K562 (cell line): ENCODE measurements around the gene NOP14. TPM values are rescaled to one million over a fixed set of nuclear protein-coding genes. Genes with fewer than 3 reads are reported as not detected.

Source experiments
- ATAC-seq: fragments of 200-7000 bp; cut with Tn5 transposase; 3 replicates; pipeline ENCODE4 v1.9.1; 2020; ENCODE audit warnings: moderate library complexity
- BruUV-seq: library from RNA; stranded (reverse); fragments of 400-500 nt; replicated peaks from 2 replicates; lab custom pipeline; 2021; lab: Mats Ljungman, UMichigan
- CTCF ChIA-PET: fragments of 300-600 bp; formaldehyde crosslinking; extraction: SDS; loops from one replicate; lab custom pipeline; 2021; ENCODE audit warnings: low intra/inter-chr PET ratio; lab: Yijun Ruan, JAX
- POLR2A ChIA-PET: fragments of 300-600, 350-650 bp; sonication (Branson Sonifier 250); formaldehyde crosslinking; extraction: SDS; loops from one replicate; lab custom pipeline; 2021; ENCODE audit warnings: antibody characterized with exemption, inconsistent platforms; lab: Yijun Ruan, JAX
- DNase-seq, 4 experiments: peaks; one replicate each; pipeline versions ENCODE4 v3.0.0 to v3.0.0-alpha.2; 2011 to 2018; ENCODE audit warnings: low spot score in 3 of 4, mixed read lengths in 3 of 4; ENCODE audit errors: extremely low read depth in 1 of 4
- FAIRE-seq: peaks from 2 replicates; lab custom pipeline; 2011; peaks lifted over from hg19 to GRCh38; lab: Jason Lieb, UNC
- H2AFZ ChIP-seq: 2 replicates; pipeline ENCODE4 v1.6.0; 2011; ENCODE audit warnings: low read depth, low read length, control low read depth, inconsistent platforms
- H3K27ac ChIP-seq: fragments of 200-600 bp; 3 replicates; pipeline ENCODE4 v1.8.0; 2011; ENCODE audit warnings: low read depth, mild to moderate bottlenecking, control low read depth, inconsistent platforms, low read length, moderate library complexity, mixed read lengths; ENCODE audit errors: extremely low read depth
- H3K27me3 ChIP-seq, 2 experiments: fragments of 300-600 bp in 1 of 2; 2 replicates in 1 of 2; 3 replicates in 1 of 2; pipeline versions ENCODE4 v1.6.0 to v1.8.0; 2011; ENCODE audit warnings: inconsistent platforms in 2 of 2, low read length in 2 of 2, mild to moderate bottlenecking in 1 of 2, mixed read lengths in 1 of 2, moderate library complexity in 1 of 2; ENCODE audit not compliant: control insufficient read depth in 2 of 2, insufficient read depth in 2 of 2
- H3K36me3 ChIP-seq: fragments of 300-600 bp; 3 replicates; pipeline ENCODE4 v1.8.0; 2011; ENCODE audit warnings: mild to moderate bottlenecking, low read length, inconsistent platforms; ENCODE audit not compliant: control insufficient read depth, insufficient read depth
- H3K4me1 ChIP-seq, 2 experiments: fragments of 200-600 bp in 1 of 2; replicated peaks in 1 of 2; 2 replicates in 1 of 2; 3 replicates in 1 of 2; pipeline versions ENCODE4 v1.5.1 to v1.8.0; 2011; ENCODE audit warnings: inconsistent platforms in 2 of 2, low read length in 2 of 2, mild to moderate bottlenecking in 1 of 2, mixed read lengths in 1 of 2, moderate library complexity in 1 of 2; ENCODE audit not compliant: control insufficient read depth in 2 of 2, insufficient read depth in 2 of 2
- H3K4me2 ChIP-seq: 2 replicates; pipeline ENCODE4 v1.6.1; 2011; ENCODE audit warnings: low read length, control low read depth, inconsistent platforms, mixed read lengths; ENCODE audit not compliant: insufficient read depth
- H3K4me3 ChIP-seq: fragments of 200-600 bp; sonication (generic), shearing (Covaris generic); 2 replicates; pipeline ENCODE4 v1.5.1; 2016; ENCODE audit warnings: control low read depth, inconsistent platforms
- H3K79me2 ChIP-seq: fragments of 200-600 bp; 3 replicates; pipeline ENCODE4 v1.8.0; 2011; ENCODE audit warnings: low read length, inconsistent platforms; ENCODE audit not compliant: control insufficient read depth, insufficient read depth
- H3K9ac ChIP-seq, 2 experiments: 2 replicates each; pipeline versions ENCODE4 v1.6.0 to v1.6.1; 2011; ENCODE audit warnings: low read depth in 2 of 2, low read length in 2 of 2, control low read depth in 1 of 2, inconsistent platforms in 1 of 2, mild to moderate bottlenecking in 1 of 2, mixed read lengths in 1 of 2; ENCODE audit not compliant: insufficient read depth in 1 of 2
- H3K9me1 ChIP-seq: one replicate; pipeline ENCODE4 v1.6.0; 2011; ENCODE audit warnings: inconsistent platforms, mild to moderate bottlenecking, low read length, moderate library complexity; ENCODE audit not compliant: control insufficient read depth, insufficient read depth
- H3K9me3 ChIP-seq: replicated peaks from 2 replicates; pipeline ENCODE4 v1.5.1; 2011; ENCODE audit warnings: low read depth, low read length, inconsistent platforms; ENCODE audit not compliant: control insufficient read depth, insufficient read depth
- H4K20me1 ChIP-seq: replicated peaks from 2 replicates; pipeline ENCODE4 v1.6.1; 2011; ENCODE audit warnings: low read length, inconsistent platforms, mixed read lengths; ENCODE audit not compliant: control insufficient read depth, insufficient read depth
- E2F6 ChIP-seq, 2 experiments: IDR thresholded peaks; 2 replicates each; pipeline ENCODE4 v1.6.1; 2011; ENCODE audit warnings: borderline replicate concordance in 1 of 2, control low read depth in 1 of 2, low read depth in 1 of 2, low read length in 1 of 2, mild to moderate bottlenecking in 1 of 2, mixed read lengths in 1 of 2, moderate library complexity in 1 of 2; ENCODE audit not compliant: insufficient read depth in 1 of 2, insufficient read length in 1 of 2, poor library complexity in 1 of 2, severe bottlenecking in 1 of 2; ENCODE audit errors: extremely low read depth in 1 of 2
- ETS1 ChIP-seq: conservative IDR thresholded peaks from 2 replicates; pipeline ENCODE4 v1.6.1; 2011; ENCODE audit warnings: low read depth, mild to moderate bottlenecking, low read length; ENCODE audit not compliant: control insufficient read depth
- FOXA3 ChIP-seq, 2 experiments: fragments of 450-650 bp in 1 of 2; sonication (generic) in 1 of 2; formaldehyde crosslinking; IDR thresholded peaks in 1 of 2; conservative IDR thresholded peaks in 1 of 2; 2 replicates each; pipeline versions ENCODE4 v1.4.0 to v1.8.0; 2020 to 2022; ENCODE audit warnings: mild to moderate bottlenecking in 2 of 2, missing genetic modification reagents in 1 of 2
- GTF2E2 ChIP-seq: fragments of 200-800 bp; sonication (Bioruptor generic); IDR thresholded peaks from 2 replicates; pipeline ENCODE4 v1.6.1; 2016; ENCODE audit warnings: missing genetic modification characterization, missing compliant biosample characterization
- HMGN3 ChIP-seq: IDR thresholded peaks from 2 replicates; pipeline ENCODE4 v1.6.1; 2011; ENCODE audit warnings: borderline replicate concordance, low read depth, mild to moderate bottlenecking, mixed read lengths, low read length; ENCODE audit not compliant: insufficient read length; ENCODE audit errors: extremely low read depth
- HNRNPL ChIP-seq: fragments of 200-400 bp; formaldehyde crosslinking; IDR thresholded peaks from 2 replicates; pipeline ENCODE4 v1.6.1; 2017; ENCODE audit warnings: low read depth, mild to moderate bottlenecking, low read length
- KAT8 ChIP-seq: fragments of 450-650 bp; IDR thresholded peaks from 2 replicates; pipeline ENCODE4 v1.6.1; 2016; ENCODE audit warnings: low read depth, mild to moderate bottlenecking
- NUFIP1 ChIP-seq: fragments of 450-650 bp; IDR thresholded peaks from 2 replicates; pipeline ENCODE4 v1.6.1; 2018; ENCODE audit not compliant: partially characterized antibody
- POLR2G ChIP-seq: fragments of 200-400 bp; formaldehyde crosslinking; IDR thresholded peaks from 2 replicates; pipeline ENCODE4 v1.6.1; 2017; ENCODE audit warnings: low read depth, mild to moderate bottlenecking, antibody characterized with exemption, low read length, moderate library complexity
- RBFOX2 ChIP-seq: fragments of 200-400 bp; formaldehyde crosslinking; IDR thresholded peaks from 2 replicates; pipeline ENCODE4 v1.6.1; 2017; ENCODE audit warnings: low read depth, mild to moderate bottlenecking, low read length, moderate library complexity
- TAF15 ChIP-seq: fragments of 200-400 bp; formaldehyde crosslinking; IDR thresholded peaks from 2 replicates; pipeline ENCODE4 v1.6.1; 2017; ENCODE audit warnings: mild to moderate bottlenecking, low read depth, low read length, moderate library complexity
- ZBTB7A ChIP-seq: IDR thresholded peaks from 2 replicates; pipeline ENCODE4 v1.6.1; 2011; ENCODE audit warnings: low read depth, mild to moderate bottlenecking, low read length, moderate library complexity, borderline replicate concordance; ENCODE audit not compliant: control insufficient read depth
- ZNF12 ChIP-seq: sonication (generic); formaldehyde crosslinking; IDR thresholded peaks from 2 replicates; pipeline ENCODE4 v1.4.0; 2020; ENCODE audit warnings: mild to moderate bottlenecking, missing genetic modification reagents
- ZNF263 ChIP-seq: sonication (generic); formaldehyde crosslinking; IDR thresholded peaks from 2 replicates; pipeline ENCODE4 v1.8.0; 2022; ENCODE audit warnings: mild to moderate bottlenecking, missing genetic modification reagents, borderline replicate concordance
- ZNF695 ChIP-seq: fragments of 450-650 bp; formaldehyde crosslinking; IDR thresholded peaks from 2 replicates; pipeline ENCODE4 v1.4.0; 2020; ENCODE audit warnings: mild to moderate bottlenecking, moderate library complexity
- ZZZ3 ChIP-seq: fragments of 450-650 bp; IDR thresholded peaks from 2 replicates; pipeline ENCODE4 v1.6.1; 2016; ENCODE audit warnings: antibody characterized with exemption, mild to moderate bottlenecking, moderate library complexity
- WGBS: fragments of 100-300 bp; shearing (Covaris generic); methylation state at CpG from one replicate; pipeline ENCODE4 v1.1.6; 2016; ENCODE audit warnings: low coverage, mixed read lengths; ENCODE audit not compliant: insufficient coverage; ENCODE audit errors: missing lambda C conversion rate; 5-methylcytosine and 5-hydroxymethylcytosine counted together
- in situ Hi-C: fragments of 300-500 bp; cut with MboI; formaldehyde crosslinking; loops from 4 replicates; pipeline ENCODE4 v1.15.0; 2018; ENCODE audit warnings: inconsistent platforms, mixed read lengths
- intact Hi-C: fragments of 100-400 bp; cut with micrococcal nuclease; formaldehyde crosslinking; loops from 2 replicates; pipeline ENCODE4 v1.14.2; 2022
- polyA plus RNA-seq, 8 experiments: library from polyadenylated mRNA; depleted of rRNA in 4 of 8; stranded (reverse) in 5 of 8; unstranded in 3 of 8; fragments of >200 nt; fragmentation: Nextera tagmentation in 2 of 8; fragmentation: Illumina TruSeq in 1 of 8; extraction: Ambion mirVana in 2 of 8; extraction: Trizol in 1 of 8; gene quantifications; 2 replicates each; pipeline versions ENCODE4 v1.2.1 to v1.2.3, GENCODE V29; 2011 to 2014; ENCODE audit warnings: inconsistent platforms in 1 of 8, missing spikeins in 1 of 8
- total RNA-seq, 7 experiments: library from RNA; depleted of rRNA in 6 of 7; stranded (reverse); fragments of >200 nt in 6 of 7; fragmentation: Illumina TruSeq in 2 of 7; extraction: Trizol in 2 of 7; gene quantifications; 2 replicates each; pipeline versions ENCODE4 v1.2.1 to v1.2.3, GENCODE V29; 2011 to 2021; ENCODE audit warnings: low replicate concordance in 1 of 7
- TF ChIP-seq, protein P1 (sequence below): sonication (generic); formaldehyde crosslinking; IDR thresholded peaks from 2 replicates; pipeline ENCODE4 v1.8.0; 2022; ENCODE audit warnings: missing genetic modification reagents, mild to moderate bottlenecking, moderate library complexity, borderline replicate concordance

Gene NOP14
- total and polyA plus RNA-seq, 9 of the 15 experiments (the other 6 are each of a cell fraction or from before 2014, with no cell fraction given) = 12.7 to 76.0 (median 50.9) TPM

- H3K4me3 ChIP-seq = peak overlapping the region; percentile 56
- DNase-seq (no peak), FAIRE-seq (no peak), ATAC-seq (no peak)
- in situ Hi-C loops (no loop called here), intact Hi-C loops (no loop called here)
- H3K9ac ChIP-seq = peak overlapping the region; percentile 42 to 92; a peak in 3 of 4 replicates
- peak overlapping the region; percentile 64 for H3K27ac ChIP-seq
- no peaks in the 10 kb centered on the region for H3K9me3 ChIP-seq
- ChIA-PET CTCF (interaction anchor here (0.6 kb wide), 1 partner anchor 233 kb away, joined by 4 read pairs; no protein-coding TSS in a partner anchor), POLR2A (no interaction called here)
- no peaks in the 10 kb centered on the region for H3K9me1 ChIP-seq
- 0 out of 2 replicates have a peak overlapping the region, but pooled peaks have one; percentile 56 for H2AFZ ChIP-seq
- H3K79me2 ChIP-seq = peaks cover 28% of the 10 kb centered on the region; the same call in 2 of the 3 replicates
- peaks cover 17 to 64% of the 10 kb centered on the region in 2 experiments; a peak in 4 of 5 replicates for H3K4me1 ChIP-seq
- H3K36me3 ChIP-seq = peaks cover 62% of the 10 kb centered on the region
- peaks cover 17% of the 10 kb centered on the region; the same call in 1 of the 2 replicates for H4K20me1 ChIP-seq
- H3K27me3 ChIP-seq = no peaks in the 10 kb centered on the region
- 51% methylated on average over 23 of the region's 31 CpGs for WGBS
- TSS peak; percentile 23 for BruUV-seq
- H3K4me2 ChIP-seq = peak overlapping the region; percentile 67; the same call in 1 of the 2 replicates
- TF ChIP-seq POLR2G = peak; percentile 55
- peak; percentile 70; the same call in 1 of the 2 replicates for TF ChIP-seq HNRNPL
- TF ChIP-seq ETS1 = no peak
- no peak for TF ChIP-seq ZZZ3
- no peak for TF ChIP-seq TAF15
- TF ChIP-seq ZNF12 (CRISPR knock-in tag) = no peak
- no peak for TF ChIP-seq NUFIP1
- no peak for TF ChIP-seq ZNF695 (CRISPR knock-in tag)
- TF ChIP-seq HMGN3 = peak; percentile 16
- peak; percentile 44; the same call in 1 of the 2 replicates for TF ChIP-seq RBFOX2
- TF ChIP-seq ZBTB7A = no peak; the same call in 1 of the 2 replicates
- TF ChIP-seq E2F6 (IDR thresholded peaks at IDR 0.05; ENCODE audit: borderline replicate concordance in 1 of 2, extremely low read depth in 1 of 2, insufficient read depth in 1 of 2, insufficient read length in 1 of 2, low read depth in 1 of 2, low read length in 1 of 2, poor library complexity in 1 of 2, severe bottlenecking in 1 of 2) = no peak
- TF ChIP-seq GTF2E2 (tag) = no peak
- TF ChIP-seq KAT8 = no peak
- no peak for TF ChIP-seq ZNF263 (CRISPR knock-in tag)
- TF ChIP-seq FOXA3 (CRISPR knock-in tag; conservative IDR thresholded peaks at IDR 0.05 in 1 of 2, IDR thresholded peaks at IDR 0.05 in 1 of 2) = 0 out of 4 replicates have a peak, but pooled peaks of 1 of the 2 experiments have one; percentile 53
- TF ChIP-seq, protein P1, sequence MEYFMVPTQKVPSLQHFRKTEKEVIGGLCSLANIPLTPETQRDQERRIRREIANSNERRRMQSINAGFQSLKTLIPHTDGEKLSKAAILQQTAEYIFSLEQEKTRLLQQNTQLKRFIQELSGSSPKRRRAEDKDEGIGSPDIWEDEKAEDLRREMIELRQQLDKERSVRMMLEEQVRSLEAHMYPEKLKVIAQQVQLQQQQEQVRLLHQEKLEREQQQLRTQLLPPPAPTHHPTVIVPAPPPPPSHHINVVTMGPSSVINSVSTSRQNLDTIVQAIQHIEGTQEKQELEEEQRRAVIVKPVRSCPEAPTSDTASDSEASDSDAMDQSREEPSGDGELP (CRISPR knock-in tag) = peak; percentile 40; the same call in 1 of the 2 replicates
Observed at GRCh38 chr4:2933566-2934076, 29.6 kb downstream of the NOP14 start.
